GM12878 (cell line): Measurements from ENCODE around the gene PGAP3. TPM values are rescaled to one million over a fixed set of nuclear protein-coding genes. Genes with fewer than 3 reads are reported as not detected.
A peak's percentile ranks its signal among the peaks of the same experiment; 100 is the strongest.

Experiments
- ATAC-seq: fragments of 200-7000 bp; cut with Tn5 transposase; 3 replicates; pipeline ENCODE4 v1.9.1; 2020; ENCODE audit warnings: mild to moderate bottlenecking, moderate library complexity
- BruUV-seq: library from RNA; stranded (reverse); fragments of 400-500 nt; replicated peaks from 2 replicates; lab custom pipeline; 2021; lab: Mats Ljungman, UMichigan
- CTCF ChIA-PET: fragments of 300-600 bp; sonication (Branson Sonifier 250); formaldehyde crosslinking; extraction: SDS; loops from one replicate; lab custom pipeline; 2021; ENCODE audit warnings: inconsistent platforms; lab: Yijun Ruan, JAX
- POLR2A ChIA-PET: fragments of 350-600 bp; formaldehyde crosslinking; extraction: SDS; loops from one replicate; lab custom pipeline; 2021; ENCODE audit warnings: inconsistent platforms; lab: Charles Lee
- RAD21 ChIA-PET: fragments of 300-600 bp; sonication (Branson Sonifier 250); formaldehyde crosslinking; loops from one replicate; lab custom pipeline; 2023; ENCODE audit warnings: antibody characterized with exemption; ENCODE audit not compliant: unreplicated experiment; lab: Charles Lee
- SMC1A ChIA-PET: fragments of 300-600 bp; sonication (Branson Sonifier 250); formaldehyde crosslinking; loops from one replicate; lab custom pipeline; 2023; ENCODE audit not compliant: unreplicated experiment, uncharacterized antibody; lab: Charles Lee
- DNase-seq: peaks from one replicate; pipeline ENCODE4 v3.0.0-alpha.2; 2011; ENCODE audit warnings: low read depth, low spot score
- FAIRE-seq: peaks from 3 replicates; lab custom pipeline; 2011; peaks lifted over from hg19 to GRCh38; lab: Jason Lieb, UNC
- H2AFZ ChIP-seq: 2 replicates; pipeline ENCODE4 v1.6.0; 2011; ENCODE audit warnings: low read depth, low read length, control low read depth; ENCODE audit not compliant: control insufficient read depth
- H3K27ac ChIP-seq: 2 replicates; pipeline ENCODE4 v1.5.1; 2011; ENCODE audit warnings: control low read depth; ENCODE audit not compliant: control insufficient read depth, insufficient read depth
- H3K27me3 ChIP-seq, 2 experiments: replicated peaks in 1 of 2; 2 replicates each; pipeline versions ENCODE4 v1.6.0 to v1.6.1; 2011; ENCODE audit warnings: low read length in 1 of 2; ENCODE audit not compliant: control insufficient read depth in 2 of 2, insufficient read depth in 2 of 2
- H3K36me3 ChIP-seq, 2 experiments: 2 replicates each; pipeline ENCODE4 v1.5.1; 2011; ENCODE audit warnings: low read length in 1 of 2; ENCODE audit not compliant: control insufficient read depth in 2 of 2, insufficient read depth in 2 of 2
- H3K4me1 ChIP-seq: 2 replicates; pipeline ENCODE4 v1.6.1; 2011; ENCODE audit warnings: mild to moderate bottlenecking, low read length, moderate library complexity, mixed read lengths; ENCODE audit not compliant: control insufficient read depth, insufficient read depth
- H3K4me2 ChIP-seq: 2 replicates; pipeline ENCODE4 v1.6.0; 2011; ENCODE audit warnings: control low read depth; ENCODE audit not compliant: control insufficient read depth, insufficient read depth
- H3K4me3 ChIP-seq: fragments of 200-600 bp; sonication (generic); 2 replicates; pipeline ENCODE4 v1.5.1; 2016
- H3K79me2 ChIP-seq: 2 replicates; pipeline ENCODE4 v1.6.0; 2011; ENCODE audit warnings: low read length; ENCODE audit not compliant: control insufficient read depth, insufficient read depth
- H3K9ac ChIP-seq: 2 replicates; pipeline ENCODE4 v1.8.0; 2011; ENCODE audit warnings: low read length, control low read depth, mixed read lengths; ENCODE audit not compliant: control insufficient read depth, insufficient read depth
- H3K9me3 ChIP-seq: replicated peaks from 3 replicates; pipeline ENCODE4 v1.5.1; 2011; ENCODE audit warnings: mild to moderate bottlenecking, low read length; ENCODE audit not compliant: control insufficient read depth, insufficient read depth
- H4K20me1 ChIP-seq: 2 replicates; pipeline ENCODE4 v1.6.0; 2011; ENCODE audit not compliant: control insufficient read depth, insufficient read depth
- IKZF1 ChIP-seq: fragments of 450-650 bp; conservative IDR thresholded peaks from 2 replicates; pipeline ENCODE4 v1.6.1; 2017; ENCODE audit warnings: antibody characterized with exemption, mild to moderate bottlenecking
- SPI1 ChIP-seq: IDR thresholded peaks from 2 replicates; pipeline ENCODE4 v1.6.1; 2011; ENCODE audit warnings: low read depth, mild to moderate bottlenecking, low read length, moderate library complexity, borderline replicate concordance; ENCODE audit not compliant: insufficient read depth
- WGBS: methylation state at CpG from one replicate; pipeline ENCODE4 v1.1.6; 2016; ENCODE audit warnings: low lambda C conversion rate; ENCODE audit not compliant: insufficient replicate concordance, insufficient coverage; ENCODE audit errors: missing lambda C conversion rate; 5-methylcytosine and 5-hydroxymethylcytosine counted together
- in situ Hi-C: fragments of 300-500 bp; cut with MboI; formaldehyde crosslinking; loops from 9 replicates; pipeline ENCODE4 v1.14.3; 2018; ENCODE audit warnings: mixed read lengths
- intact Hi-C: fragments of 100-400 bp; cut with micrococcal nuclease; formaldehyde crosslinking; loops from one replicate; pipeline ENCODE4 v1.14.2; 2022; ENCODE audit not compliant: unreplicated experiment
- polyA plus RNA-seq, 11 experiments: library from polyadenylated mRNA; depleted of rRNA in 4 of 11; unstranded in 6 of 11; stranded (reverse) in 5 of 11; fragments of >200 nt; fragmentation: Nextera tagmentation in 4 of 11; fragmentation: Illumina TruSeq in 1 of 11; extraction: Ambion mirVana in 4 of 11; extraction: Trizol in 1 of 11; gene quantifications; 1 replicate in 1 of 11; 2 replicates in 10 of 11; pipeline versions ENCODE4 v1.2.1 to v1.2.3, GENCODE V29; 2011 to 2016; ENCODE audit warnings: inconsistent platforms in 2 of 11, missing spikeins in 2 of 11, low read depth in 1 of 11
- total RNA-seq, 4 experiments: library from RNA; depleted of rRNA in 3 of 4; stranded (reverse); fragments of >200 nt in 3 of 4; fragmentation: Illumina TruSeq in 1 of 4; extraction: Trizol in 1 of 4; gene quantifications; 2 replicates each; pipeline versions ENCODE4 v1.2.1 to v1.2.3, GENCODE V29; 2013 to 2021
- TF ChIP-seq, protein P1 (sequence below): fragments of 450-650 bp; IDR thresholded peaks from 2 replicates; pipeline ENCODE4 v1.6.1; 2017; ENCODE audit warnings: mild to moderate bottlenecking
- TF ChIP-seq, protein P2 (sequence below): fragments of 450-650 bp; IDR thresholded peaks from 2 replicates; pipeline ENCODE4 v1.6.1; 2017; ENCODE audit warnings: mild to moderate bottlenecking, moderate library complexity

PGAP3 gene
- total and polyA plus RNA-seq, 10 of the 15 experiments (the other 5 are each of a cell fraction or from before 2014, with no cell fraction given) = 0.21 to 10.0 (median 5.3) TPM

DNA sequence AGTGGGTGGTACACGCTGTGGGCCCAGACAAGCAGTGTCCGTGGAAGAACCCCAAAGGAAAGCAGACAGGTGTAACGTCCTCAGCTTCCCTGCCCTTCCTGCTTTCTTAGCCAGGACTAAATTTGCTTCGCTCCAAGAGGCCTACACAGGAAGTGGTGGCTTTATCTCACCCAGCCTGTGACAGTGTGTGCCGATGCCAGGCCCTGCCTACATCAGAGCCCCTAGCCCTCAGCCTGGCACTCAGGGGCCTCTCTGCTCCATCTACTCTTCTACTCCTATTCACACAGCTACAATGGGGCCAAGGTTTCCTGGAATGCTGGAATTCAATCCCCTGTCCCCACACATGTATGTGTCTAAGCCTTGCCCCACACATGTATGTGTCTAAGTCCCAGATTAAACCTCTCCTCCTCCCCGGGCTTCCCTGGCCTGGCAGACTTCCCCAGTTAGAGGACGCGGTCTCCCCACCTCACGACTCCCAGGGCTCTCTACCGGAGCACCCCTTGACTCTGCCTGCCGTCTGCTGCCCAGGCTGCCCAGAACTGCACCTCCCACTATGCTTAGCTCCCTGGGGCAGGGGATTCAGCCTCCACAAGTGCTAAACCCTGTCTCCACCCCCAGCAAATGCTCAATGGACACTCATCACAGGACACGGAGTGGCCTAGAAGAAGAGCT, 8.2 kb downstream of the PGAP3 start:
- no peaks in the 10 kb centered on the region for H4K20me1 ChIP-seq
- H3K36me3 ChIP-seq = no peaks in the 10 kb centered on the region
- no peaks in the 10 kb centered on the region for H3K9me3 ChIP-seq
- WGBS = 55% methylated on average over 12 of the region's 12 CpGs
- ChIA-PET POLR2A (interaction anchor here (0.5 to 1.4 kb wide), 2 partner anchors 9 to 97 kb away, joined by 3 to 7 read pairs; no protein-coding TSS in a partner anchor), SMC1A (interaction anchor here (0.9 kb wide), 1 partner anchor 114 kb away, joined by 3 read pairs; no protein-coding TSS in a partner anchor), CTCF (interaction anchor here (0.6 to 2.8 kb wide), 10 partner anchors 9 to 191 kb away, joined by 3 to 11 read pairs (median 5); partner anchors contain the start of gene MIEN1), RAD21 (interaction anchor here (0.7 kb wide), 1 partner anchor 41 kb away, joined by 3 read pairs; no protein-coding TSS in a partner anchor)
- no peaks in the 10 kb centered on the region for H3K79me2 ChIP-seq
- ATAC-seq (peak; percentile 20; the same call in 1 of the 3 replicates), FAIRE-seq (no peak), DNase-seq (no peak)
- H3K4me1 ChIP-seq = peaks cover 45% of the 10 kb centered on the region
- no TSS peak for BruUV-seq
- H3K27ac ChIP-seq = peak overlapping the region; percentile 33; the same call in 1 of the 2 replicates
- H3K9ac ChIP-seq = no peak overlapping the region; the same call in 1 of the 2 replicates
- H2AFZ ChIP-seq = peak overlapping the region; percentile 81
- intact Hi-C loops (no loop called here), in situ Hi-C loops (no loop called here)
- TF ChIP-seq, protein P1, sequence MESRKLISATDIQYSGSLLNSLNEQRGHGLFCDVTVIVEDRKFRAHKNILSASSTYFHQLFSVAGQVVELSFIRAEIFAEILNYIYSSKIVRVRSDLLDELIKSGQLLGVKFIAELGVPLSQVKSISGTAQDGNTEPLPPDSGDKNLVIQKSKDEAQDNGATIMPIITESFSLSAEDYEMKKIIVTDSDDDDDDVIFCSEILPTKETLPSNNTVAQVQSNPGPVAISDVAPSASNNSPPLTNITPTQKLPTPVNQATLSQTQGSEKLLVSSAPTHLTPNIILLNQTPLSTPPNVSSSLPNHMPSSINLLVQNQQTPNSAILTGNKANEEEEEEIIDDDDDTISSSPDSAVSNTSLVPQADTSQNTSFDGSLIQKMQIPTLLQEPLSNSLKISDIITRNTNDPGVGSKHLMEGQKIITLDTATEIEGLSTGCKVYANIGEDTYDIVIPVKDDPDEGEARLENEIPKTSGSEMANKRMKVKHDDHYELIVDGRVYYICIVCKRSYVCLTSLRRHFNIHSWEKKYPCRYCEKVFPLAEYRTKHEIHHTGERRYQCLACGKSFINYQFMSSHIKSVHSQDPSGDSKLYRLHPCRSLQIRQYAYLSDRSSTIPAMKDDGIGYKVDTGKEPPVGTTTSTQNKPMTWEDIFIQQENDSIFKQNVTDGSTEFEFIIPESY = no peak
- TF ChIP-seq, protein P2, sequence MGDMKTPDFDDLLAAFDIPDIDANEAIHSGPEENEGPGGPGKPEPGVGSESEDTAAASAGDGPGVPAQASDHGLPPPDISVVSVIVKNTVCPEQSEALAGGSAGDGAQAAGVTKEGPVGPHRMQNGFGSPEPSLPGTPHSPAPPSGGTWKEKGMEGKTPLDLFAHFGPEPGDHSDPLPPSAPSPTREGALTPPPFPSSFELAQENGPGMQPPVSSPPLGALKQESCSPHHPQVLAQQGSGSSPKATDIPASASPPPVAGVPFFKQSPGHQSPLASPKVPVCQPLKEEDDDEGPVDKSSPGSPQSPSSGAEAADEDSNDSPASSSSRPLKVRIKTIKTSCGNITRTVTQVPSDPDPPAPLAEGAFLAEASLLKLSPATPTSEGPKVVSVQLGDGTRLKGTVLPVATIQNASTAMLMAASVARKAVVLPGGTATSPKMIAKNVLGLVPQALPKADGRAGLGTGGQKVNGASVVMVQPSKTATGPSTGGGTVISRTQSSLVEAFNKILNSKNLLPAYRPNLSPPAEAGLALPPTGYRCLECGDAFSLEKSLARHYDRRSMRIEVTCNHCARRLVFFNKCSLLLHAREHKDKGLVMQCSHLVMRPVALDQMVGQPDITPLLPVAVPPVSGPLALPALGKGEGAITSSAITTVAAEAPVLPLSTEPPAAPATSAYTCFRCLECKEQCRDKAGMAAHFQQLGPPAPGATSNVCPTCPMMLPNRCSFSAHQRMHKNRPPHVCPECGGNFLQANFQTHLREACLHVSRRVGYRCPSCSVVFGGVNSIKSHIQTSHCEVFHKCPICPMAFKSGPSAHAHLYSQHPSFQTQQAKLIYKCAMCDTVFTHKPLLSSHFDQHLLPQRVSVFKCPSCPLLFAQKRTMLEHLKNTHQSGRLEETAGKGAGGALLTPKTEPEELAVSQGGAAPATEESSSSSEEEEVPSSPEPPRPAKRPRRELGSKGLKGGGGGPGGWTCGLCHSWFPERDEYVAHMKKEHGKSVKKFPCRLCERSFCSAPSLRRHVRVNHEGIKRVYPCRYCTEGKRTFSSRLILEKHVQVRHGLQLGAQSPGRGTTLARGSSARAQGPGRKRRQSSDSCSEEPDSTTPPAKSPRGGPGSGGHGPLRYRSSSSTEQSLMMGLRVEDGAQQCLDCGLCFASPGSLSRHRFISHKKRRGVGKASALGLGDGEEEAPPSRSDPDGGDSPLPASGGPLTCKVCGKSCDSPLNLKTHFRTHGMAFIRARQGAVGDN = peak; percentile 53; the same call in 1 of the 2 replicates
- TF ChIP-seq SPI1 (0 out of 2 replicates have a peak, but pooled peaks have one; percentile 5), IKZF1 (peak; percentile 47; the same call in 1 of the 2 replicates)
- H3K4me3 ChIP-seq = no peak overlapping the region
- H3K4me2 ChIP-seq = no peak overlapping the region
- H3K27me3 ChIP-seq = no peaks in the 10 kb centered on the region
